CD4-positive, alpha-beta T cell (primary cell): ENCODE data around the gene SLC26A9. TPM values are rescaled to one million over a fixed set of nuclear protein-coding genes. Genes with fewer than 3 reads are reported as not detected.

Source experiments
- ATAC-seq: fragments of 200-7000 bp; cut with Tn5 transposase; one replicate; pipeline ENCODE4 v1.10.0; 2022; ENCODE audit warnings: mild to moderate bottlenecking; ENCODE audit not compliant: poor library complexity
- CTCF ChIA-PET: fragments of 350-600 bp; sonication (Branson Sonifier 250); formaldehyde crosslinking; loops from one replicate; lab custom pipeline; 2021; ENCODE audit warnings: antibody characterized with exemption, inconsistent platforms; lab: Charles Lee
- POLR2A ChIA-PET: fragments of 350-600 bp; sonication (Branson Sonifier 250); formaldehyde crosslinking; loops from one replicate; lab custom pipeline; 2021; ENCODE audit warnings: antibody characterized with exemption, inconsistent platforms; lab: Charles Lee
- DNase-seq, 14 experiments: peaks; one replicate each; pipeline ENCODE4 v3.0.0-alpha.2; 2013 to 2020; ENCODE audit warnings: mixed read lengths in 2 of 14
- H3K27ac ChIP-seq, 2 donors: one replicate each; pipeline versions ENCODE4 v1.5.1 to v1.7.0; 2013; ENCODE audit warnings: low read length in 2 of 2, low read depth in 1 of 2, mild to moderate bottlenecking in 1 of 2
- H3K27me3 ChIP-seq, 2 experiments: 1 replicate in 1 of 2; 2 replicates in 1 of 2; pipeline versions ENCODE4 v1.6.1 to v1.7.0; 2013; ENCODE audit warnings: low read length in 2 of 2, control low read depth in 1 of 2, mild to moderate bottlenecking in 1 of 2, moderate library complexity in 1 of 2; ENCODE audit not compliant: insufficient read depth in 2 of 2, control insufficient read depth in 1 of 2
- H3K36me3 ChIP-seq: one replicate; pipeline ENCODE4 v1.6.1; 2013; ENCODE audit warnings: low read length, control low read depth; ENCODE audit not compliant: insufficient read depth
- H3K4me1 ChIP-seq: one replicate; pipeline ENCODE4 v1.6.1; 2013; ENCODE audit warnings: low read length, control low read depth; ENCODE audit not compliant: insufficient read depth
- H3K4me3 ChIP-seq: one replicate; pipeline ENCODE4 v1.5.1; 2013; ENCODE audit warnings: mild to moderate bottlenecking, low read length, moderate library complexity
- H3K9me3 ChIP-seq, 2 experiments: 1 replicate in 1 of 2; 2 replicates in 1 of 2; pipeline versions ENCODE4 v1.6.1 to v1.7.0; 2013; ENCODE audit warnings: low read length in 2 of 2, mild to moderate bottlenecking in 2 of 2, control low read depth in 1 of 2, moderate library complexity in 1 of 2; ENCODE audit not compliant: control insufficient read depth in 1 of 2, insufficient read depth in 1 of 2
- H3K27ac Mint-ChIP-seq: one replicate; pipeline ENCODE4 v1.8.0; 2020; ENCODE audit warnings: mixed read lengths
- H3K27me3 Mint-ChIP-seq: one replicate; pipeline ENCODE4 v1.8.0; 2021; ENCODE audit warnings: mixed read lengths
- H3K36me3 Mint-ChIP-seq: one replicate; pipeline ENCODE4 v1.8.0; 2021; ENCODE audit warnings: low read depth, mixed read lengths
- H3K4me1 Mint-ChIP-seq: one replicate; pipeline ENCODE4 v1.8.0; 2021; ENCODE audit warnings: low read depth, mixed read lengths
- H3K4me3 Mint-ChIP-seq: one replicate; pipeline ENCODE4 v1.8.0; 2020; ENCODE audit warnings: mild to moderate bottlenecking, mixed read lengths
- H3K9me3 Mint-ChIP-seq: one replicate; pipeline ENCODE4 v1.8.0; 2020; ENCODE audit warnings: mixed read lengths
- intact Hi-C, 2 experiments: fragments of 100-400 bp; cut with DNase I in 1 of 2; cut with micrococcal nuclease in 1 of 2; formaldehyde crosslinking; loops; one replicate each; pipeline versions ENCODE4 v1.15.1 to v1.9.0; 2023 to 2025; cut with DNase I, micrococcal nuclease
- total RNA-seq, 174 experiments: library from RNA in 2 of 174; stranded (reverse) in 2 of 174; gene quantifications; one replicate each; pipeline ENCODE4 v1.2.3 and lab custom pipeline; 2021 to 2026
- TF ChIP-seq, protein P1 (sequence below): fragments of 200-600 bp; IDR thresholded peaks from one replicate; pipeline ENCODE4 v1.8.0; 2022; ENCODE audit warnings: antibody characterized with exemption, mild to moderate bottlenecking

SLC26A9 gene
- total RNA-seq, 2 experiments from 2014 or later, result not detected

DNA sequence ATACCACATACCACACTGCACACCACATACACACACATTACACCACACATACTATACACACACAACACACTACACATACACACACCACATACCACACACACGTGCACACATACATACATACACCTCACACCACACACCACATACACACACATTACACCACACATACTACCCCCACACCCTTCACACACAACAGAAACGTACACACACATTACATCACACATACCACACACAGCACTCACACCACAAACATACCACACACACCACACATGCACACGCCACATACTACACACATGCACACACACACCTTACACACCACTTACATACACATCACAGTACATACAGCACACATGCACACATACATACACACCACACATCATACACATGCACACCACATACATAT, 31.5 kb upstream of the SLC26A9 start:
- intact Hi-C loops, result loop anchor here (5.0 to 10.0 kb wide), 4 partner anchors 133 to 447 kb away; no protein-coding TSS in a partner anchor
- peaks cover 4% of the 10 kb centered on the region for H3K27me3 Mint-ChIP-seq
- H3K4me1 Mint-ChIP-seq, result no peaks in the 10 kb centered on the region
- H3K4me3 Mint-ChIP-seq, result no peak overlapping the region
- ATAC-seq (no peak), DNase-seq (no peak)
- H3K36me3 ChIP-seq, result no peaks in the 10 kb centered on the region
- ChIA-PET POLR2A (no interaction called here), CTCF (no interaction called here)
- H3K4me3 ChIP-seq, result no peak overlapping the region
- no peaks in the 10 kb centered on the region for H3K4me1 ChIP-seq
- H3K27ac Mint-ChIP-seq, result no peak overlapping the region
- H3K27ac ChIP-seq, result no peak overlapping the region
- H3K9me3 Mint-ChIP-seq, result no peaks in the 10 kb centered on the region
- H3K27me3 ChIP-seq, result no peaks in the 10 kb centered on the region
- no peaks in the 10 kb centered on the region for H3K36me3 Mint-ChIP-seq
- TF ChIP-seq, protein P1, sequence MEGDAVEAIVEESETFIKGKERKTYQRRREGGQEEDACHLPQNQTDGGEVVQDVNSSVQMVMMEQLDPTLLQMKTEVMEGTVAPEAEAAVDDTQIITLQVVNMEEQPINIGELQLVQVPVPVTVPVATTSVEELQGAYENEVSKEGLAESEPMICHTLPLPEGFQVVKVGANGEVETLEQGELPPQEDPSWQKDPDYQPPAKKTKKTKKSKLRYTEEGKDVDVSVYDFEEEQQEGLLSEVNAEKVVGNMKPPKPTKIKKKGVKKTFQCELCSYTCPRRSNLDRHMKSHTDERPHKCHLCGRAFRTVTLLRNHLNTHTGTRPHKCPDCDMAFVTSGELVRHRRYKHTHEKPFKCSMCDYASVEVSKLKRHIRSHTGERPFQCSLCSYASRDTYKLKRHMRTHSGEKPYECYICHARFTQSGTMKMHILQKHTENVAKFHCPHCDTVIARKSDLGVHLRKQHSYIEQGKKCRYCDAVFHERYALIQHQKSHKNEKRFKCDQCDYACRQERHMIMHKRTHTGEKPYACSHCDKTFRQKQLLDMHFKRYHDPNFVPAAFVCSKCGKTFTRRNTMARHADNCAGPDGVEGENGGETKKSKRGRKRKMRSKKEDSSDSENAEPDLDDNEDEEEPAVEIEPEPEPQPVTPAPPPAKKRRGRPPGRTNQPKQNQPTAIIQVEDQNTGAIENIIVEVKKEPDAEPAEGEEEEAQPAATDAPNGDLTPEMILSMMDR, result no peak
- H3K9me3 ChIP-seq, result no peaks in the 10 kb centered on the region

DNA sequence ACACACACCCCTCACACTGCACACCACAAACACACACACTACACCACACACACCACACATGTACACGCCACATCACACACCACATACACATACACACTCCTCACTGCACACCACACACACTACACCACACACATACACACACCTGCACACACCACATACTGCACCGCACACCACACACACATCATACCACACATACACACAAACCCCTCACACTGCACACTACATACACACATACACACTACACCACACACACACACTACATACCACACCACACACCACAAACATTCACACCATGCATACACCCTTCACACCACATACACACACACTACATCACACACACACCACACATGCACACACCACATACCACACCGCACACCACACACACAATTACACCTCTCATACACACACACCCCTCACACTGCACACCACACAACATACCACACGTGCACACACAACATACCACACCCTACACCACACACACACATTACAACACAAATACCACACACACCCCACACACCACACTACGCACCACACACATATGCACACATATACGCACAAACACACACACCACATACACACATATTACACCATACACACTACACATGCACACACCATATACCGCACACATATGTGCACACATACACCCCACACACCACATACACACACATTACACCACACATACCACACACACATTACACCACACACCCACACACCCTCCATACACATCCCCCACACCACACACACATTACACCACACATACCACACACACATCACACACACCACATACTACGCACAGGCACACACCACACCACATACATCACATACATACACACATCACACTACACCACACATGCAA, 30.3 kb upstream of the SLC26A9 start:
- Mint-ChIP-seq H3K4me1 (no peaks in the 10 kb centered on the region), H3K27me3 (peaks cover 4% of the 10 kb centered on the region), H3K27ac (no peak overlapping the region), H3K9me3 (no peaks in the 10 kb centered on the region), H3K36me3 (no peaks in the 10 kb centered on the region), H3K4me3 (no peak overlapping the region)
- ATAC-seq, result no peak
- intact Hi-C loops, result loop anchor here in 1 of 2 experiments (10.0 kb wide), 1 partner anchor 379 kb away; no protein-coding TSS in a partner anchor
- Histone ChIP-seq H3K27me3 (no peaks in the 10 kb centered on the region), H3K4me1 (no peaks in the 10 kb centered on the region), H3K27ac (no peak overlapping the region), H3K9me3 (no peaks in the 10 kb centered on the region), H3K4me3 (no peak overlapping the region), H3K36me3 (no peaks in the 10 kb centered on the region)
- CTCF ChIA-PET, result no interaction called here
- DNase-seq, result no peak
- TF ChIP-seq, protein P1, result no peak
- POLR2A ChIA-PET, result no interaction called here

DNA sequence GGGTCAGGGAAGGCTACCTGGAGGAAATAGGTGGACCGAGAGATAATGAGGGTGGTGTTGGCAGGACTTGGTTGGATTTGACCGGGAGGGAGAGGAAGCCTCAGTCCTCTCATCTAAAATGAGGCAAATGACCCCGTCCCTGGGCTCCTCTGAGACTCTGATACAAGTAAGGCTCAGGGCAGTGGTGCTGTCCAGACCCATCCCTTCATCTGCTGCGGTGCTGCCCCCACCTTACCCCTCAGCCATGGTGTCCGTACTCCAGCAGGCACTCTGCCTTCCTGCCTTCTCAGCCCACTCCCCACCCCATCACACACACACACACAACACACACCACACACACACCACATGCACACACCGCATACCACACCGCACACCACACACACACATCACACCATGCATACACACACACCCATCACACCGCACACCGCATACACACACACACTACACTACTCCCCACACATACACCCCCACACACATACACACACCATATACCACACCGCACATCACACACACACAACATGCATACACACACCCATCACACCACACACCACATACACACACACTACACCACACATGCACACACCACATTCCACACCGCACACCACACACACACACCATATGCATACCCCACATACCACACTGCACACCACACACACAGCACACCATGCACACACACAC, 29.4 kb upstream of the SLC26A9 start:
- H3K36me3 ChIP-seq, result no peaks in the 10 kb centered on the region
- H3K9me3 Mint-ChIP-seq, result no peaks in the 10 kb centered on the region
- no peaks in the 10 kb centered on the region for H3K27me3 ChIP-seq
- peaks cover 4% of the 10 kb centered on the region for H3K27me3 Mint-ChIP-seq
- no peak for ATAC-seq
- H3K4me3 ChIP-seq, result no peak overlapping the region
- no peak overlapping the region for H3K4me3 Mint-ChIP-seq
- intact Hi-C loops, result loop anchor here in 1 of 2 experiments (10.0 kb wide), 1 partner anchor 378 kb away; no protein-coding TSS in a partner anchor
- CTCF ChIA-PET, result no interaction called here
- no peak overlapping the region for H3K27ac ChIP-seq
- H3K36me3 Mint-ChIP-seq, result no peaks in the 10 kb centered on the region
- no peak overlapping the region for H3K27ac Mint-ChIP-seq
- no peak for DNase-seq
- no peaks in the 10 kb centered on the region for H3K4me1 Mint-ChIP-seq
- no peaks in the 10 kb centered on the region for H3K4me1 ChIP-seq
- no peaks in the 10 kb centered on the region for H3K9me3 ChIP-seq
- TF ChIP-seq, protein P1, result no peak
- POLR2A ChIA-PET, result no interaction called here
